GM06990 (cell line): ENCODE measurements around the gene KCNH8.

Experiments used
- DNase-seq: peaks from one replicate; pipeline ENCODE4 v3.0.0-alpha.2; 2011; ENCODE audit not compliant: insufficient read length; ENCODE audit errors: extremely low read depth
- H3K27me3 ChIP-seq: replicated peaks from 2 replicates; pipeline ENCODE4 v1.6.0; 2011; ENCODE audit warnings: low read length; ENCODE audit not compliant: control insufficient read depth, insufficient read depth
- H3K36me3 ChIP-seq: 2 replicates; pipeline ENCODE4 v1.5.1; 2011; ENCODE audit warnings: low read length; ENCODE audit not compliant: control insufficient read depth, insufficient read depth
- H3K4me3 ChIP-seq: replicated peaks from 2 replicates; pipeline ENCODE4 v1.5.1; 2011; ENCODE audit warnings: low read depth, mild to moderate bottlenecking, control low read depth, low read length
- CTCF ChIP-seq: IDR thresholded peaks from 2 replicates; pipeline ENCODE4 v1.5.1; 2011; ENCODE audit warnings: low read length, control low read depth, mild to moderate bottlenecking, inconsistent platforms; ENCODE audit not compliant: insufficient read depth, poor library complexity, severe bottlenecking

Gene KCNH8

GRCh38 chr3:19384868-19385267, 236.6 kb downstream of the KCNH8 start:
- DNase-seq: peak; percentile 17
- H3K4me3 ChIP-seq: no peak overlapping the region
- H3K36me3 ChIP-seq: no peaks in the 10 kb centered on the region
- TF ChIP-seq CTCF: no peak
- H3K27me3 ChIP-seq: no peaks in the 10 kb centered on the region

- DNase-seq: no peak
- no peak for TF ChIP-seq CTCF
- no peaks in the 10 kb centered on the region for H3K36me3 ChIP-seq
- H3K4me3 ChIP-seq: no peak overlapping the region
- no peaks in the 10 kb centered on the region for H3K27me3 ChIP-seq
These were observed 243.8 kb downstream of the KCNH8 start for GRCh38 chr3:19392150-19392549.

GRCh38 chr3:19394946-19395345, 246.6 kb downstream of the KCNH8 start:
- no peaks in the 10 kb centered on the region for H3K36me3 ChIP-seq
- no peak for DNase-seq
- TF ChIP-seq CTCF: no peak
- H3K4me3 ChIP-seq: no peak overlapping the region
- H3K27me3 ChIP-seq: no peaks in the 10 kb centered on the region

- no peak for DNase-seq
- no peaks in the 10 kb centered on the region for H3K36me3 ChIP-seq
- no peaks in the 10 kb centered on the region for H3K27me3 ChIP-seq
- no peak for TF ChIP-seq CTCF
- H3K4me3 ChIP-seq: no peak overlapping the region
These were observed 248.4 kb downstream of the KCNH8 start for GRCh38 chr3:19396726-19397125.

GRCh38 chr3:19399356-19399755, 251.0 kb downstream of the KCNH8 start:
- Histone ChIP-seq H3K4me3 (no peak overlapping the region), H3K27me3 (no peaks in the 10 kb centered on the region), H3K36me3 (no peaks in the 10 kb centered on the region)
- TF ChIP-seq CTCF: no peak
- DNase-seq: no peak

GRCh38 chr3:19399836-19400235, 251.5 kb downstream of the KCNH8 start:
- TF ChIP-seq CTCF: no peak
- H3K4me3 ChIP-seq: no peak overlapping the region
- no peak for DNase-seq
- no peaks in the 10 kb centered on the region for H3K36me3 ChIP-seq
- H3K27me3 ChIP-seq: no peaks in the 10 kb centered on the region
